OCI-M1 (cell line): Measurements from ENCODE around the gene PGAM1.
"Not testable (repeated sequence)": the region's sequence is repeated elsewhere in the genome, so short reads cannot be mapped to it uniquely, and the experiment has no call there.

Experiments
- DNase-seq: peaks from one replicate; lab custom pipeline; 2025; lab: John Stamatoyannopoulos, UW

PGAM1 gene

DNA sequence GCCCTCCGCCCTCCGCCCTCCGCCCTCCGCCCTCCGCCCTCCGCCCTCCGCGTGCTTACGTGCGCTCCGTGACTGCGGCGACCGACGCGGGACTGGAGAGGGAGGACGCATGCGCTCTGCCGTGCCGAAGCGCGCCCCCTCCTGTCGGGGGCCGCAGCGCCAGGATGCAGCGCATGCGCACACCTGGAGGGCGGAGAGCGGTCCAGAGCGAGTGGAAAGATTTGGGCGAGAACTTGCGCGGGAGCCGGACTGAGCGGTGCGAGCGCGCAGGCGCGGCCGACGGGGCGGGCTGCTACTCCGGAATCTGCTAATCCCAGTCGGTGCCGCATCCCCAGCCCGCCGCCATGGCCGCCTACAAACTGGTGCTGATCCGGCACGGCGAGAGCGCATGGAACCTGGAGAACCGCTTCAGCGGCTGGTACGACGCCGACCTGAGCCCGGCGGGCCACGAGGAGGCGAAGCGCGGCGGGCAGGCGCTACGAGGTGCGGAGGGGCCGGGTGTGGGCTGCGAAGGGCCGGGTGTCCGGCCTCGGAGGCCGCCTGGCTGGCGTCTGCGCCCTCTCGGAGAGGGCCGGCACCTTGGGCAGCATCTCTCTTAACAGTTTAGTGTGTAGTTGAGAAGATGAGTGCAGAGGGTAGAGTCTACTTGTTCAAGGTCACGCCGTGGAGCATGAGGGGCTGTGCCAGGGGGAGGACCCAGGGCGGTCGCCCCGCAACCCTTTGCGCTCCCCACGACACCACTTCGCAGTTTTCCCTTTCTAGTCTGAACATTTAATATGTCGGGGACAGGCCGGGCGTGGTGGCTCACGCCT lies at the start of gene PGAM1:
Gene PGAM1, plus strand, starts transcription at position 228 of the 812 bp plus-strand sequence. Its CDS starts 117 bp downstream, at position 345.
- DNase-seq: peak; percentile 98

- DNase-seq: no peak
Measured at GRCh38 chr10:97376413-97376812, 49.6 kb upstream of the PGAM1 start.

GRCh38 chr10:97378933-97379921 lies 46.8 kb upstream of the PGAM1 start:
- DNase-seq: no peak

DNA sequence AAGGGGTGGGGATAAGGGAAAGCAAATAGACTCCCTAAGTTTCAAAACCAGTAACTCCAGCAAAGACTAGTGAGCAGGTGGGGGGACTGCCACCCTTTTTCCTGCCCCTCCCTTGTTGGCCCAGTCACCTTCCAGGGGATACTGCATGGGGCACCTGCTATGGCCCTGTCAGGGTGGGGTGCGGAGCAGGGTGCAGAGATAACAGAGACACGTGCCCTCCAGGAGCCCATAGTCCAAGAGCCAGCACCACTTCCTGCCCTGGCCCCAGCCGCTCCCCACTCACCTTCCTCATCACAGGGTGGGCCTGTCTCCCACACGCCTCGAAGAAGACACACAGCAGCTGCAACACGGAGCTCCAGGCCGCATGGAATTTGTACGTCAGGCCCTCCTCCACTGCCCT lies 45.5 kb upstream of the PGAM1 start:
- no peak for DNase-seq

- DNase-seq: no peak
Measured at GRCh38 chr10:97381626-97382025, 44.4 kb upstream of the PGAM1 start.

GRCh38 chr10:97383159-97383558 lies 42.8 kb upstream of the PGAM1 start:
- DNase-seq: no peak

GRCh38 chr10:97384156-97384555 lies 41.8 kb upstream of the PGAM1 start:
- DNase-seq: no peak

- DNase-seq: no peak
Measured at GRCh38 chr10:97384641-97385040, 41.4 kb upstream of the PGAM1 start.

- DNase-seq: no peak
Measured at GRCh38 chr10:97385565-97385964, 40.4 kb upstream of the PGAM1 start.

- no peak for DNase-seq
Measured at GRCh38 chr10:97388152-97388551, 37.8 kb upstream of the PGAM1 start.

GRCh38 chr10:97390091-97390490 lies 35.9 kb upstream of the PGAM1 start:
- no peak for DNase-seq

DNA sequence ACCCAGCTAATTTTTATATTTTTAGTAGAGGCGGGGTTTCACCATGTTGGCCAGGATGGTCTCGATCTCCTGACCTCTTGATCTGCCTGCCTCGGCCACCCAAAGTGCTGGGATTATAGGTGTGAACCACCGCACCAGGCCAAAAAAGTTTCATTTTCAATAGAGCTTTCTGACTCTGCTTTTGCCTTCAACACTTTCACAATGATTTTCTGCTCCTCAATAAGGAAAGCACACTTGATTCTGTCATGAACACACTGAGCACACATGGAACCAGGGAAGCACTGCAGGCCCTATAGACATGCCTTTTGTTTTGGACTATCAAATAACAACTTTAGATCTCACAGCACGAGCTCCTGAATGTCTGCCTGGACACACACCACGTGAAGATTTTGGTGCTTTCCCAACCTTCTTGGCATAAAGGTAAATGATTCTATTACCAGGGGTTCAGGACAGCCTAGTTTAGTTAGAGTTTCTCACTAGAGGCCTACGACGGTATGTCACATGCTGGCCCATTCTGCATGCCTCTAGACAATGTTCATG lies 32.9 kb upstream of the PGAM1 start:
- DNase-seq: no peak

GRCh38 chr10:97396056-97396455 lies 29.9 kb upstream of the PGAM1 start:
- DNase-seq: no peak

- DNase-seq: peak; percentile 90
Measured at GRCh38 chr10:97399843-97400545, 26.0 kb upstream of the PGAM1 start.

GRCh38 chr10:97400665-97401454 lies 25.1 kb upstream of the PGAM1 start, which contains the start of gene RRP12:
TSS of gene RRP12 (minus strand) at chr10:97401340. CDS start at chr10:97401231, 109 bp downstream.
- DNase-seq: peak; percentile 98

- DNase-seq: no peak
Measured at GRCh38 chr10:97401455-97401919, 24.5 kb upstream of the PGAM1 start.

DNA sequence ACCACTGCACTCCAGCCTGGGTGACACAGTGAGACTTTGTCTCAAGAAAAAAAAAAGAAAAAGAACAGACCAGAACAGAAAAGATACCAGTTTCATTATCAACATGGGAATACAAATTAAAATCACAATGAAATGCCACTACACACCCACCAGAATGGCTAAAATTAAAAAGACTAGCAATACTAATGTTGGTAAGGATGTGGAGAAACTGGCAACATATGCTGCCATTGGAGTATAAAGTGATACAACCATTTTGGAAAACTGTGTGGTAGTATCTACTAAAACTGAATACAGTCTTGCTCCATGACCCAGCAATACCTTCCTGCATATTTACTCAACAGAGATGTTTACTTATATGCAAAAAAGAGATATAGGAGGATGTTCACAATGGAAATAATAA lies 21.9 kb upstream of the PGAM1 start:
- no peak for DNase-seq

GRCh38 chr10:97406064-97406463 lies 19.9 kb upstream of the PGAM1 start:
- peak; percentile 86 for DNase-seq

DNA sequence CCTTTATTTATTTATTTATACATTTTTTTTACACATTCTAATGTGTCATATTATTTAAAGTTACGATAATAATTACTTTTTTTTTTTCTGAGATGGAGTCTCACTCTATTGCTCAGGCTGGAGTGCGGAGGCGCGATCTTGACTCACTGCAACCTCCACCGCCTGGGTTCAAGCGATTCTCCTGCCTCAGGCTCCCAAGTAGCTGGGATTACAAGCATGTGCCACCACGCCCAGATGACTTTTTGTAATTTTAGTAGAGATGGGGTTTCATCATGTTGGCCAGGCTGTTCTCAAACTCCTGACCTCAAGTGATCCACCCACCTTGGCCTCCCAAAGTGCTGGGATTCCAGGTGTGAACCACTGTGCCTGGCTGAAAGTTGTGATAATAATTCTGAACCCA lies 19.5 kb upstream of the PGAM1 start:
- not testable (repeated sequence) for DNase-seq

DNA sequence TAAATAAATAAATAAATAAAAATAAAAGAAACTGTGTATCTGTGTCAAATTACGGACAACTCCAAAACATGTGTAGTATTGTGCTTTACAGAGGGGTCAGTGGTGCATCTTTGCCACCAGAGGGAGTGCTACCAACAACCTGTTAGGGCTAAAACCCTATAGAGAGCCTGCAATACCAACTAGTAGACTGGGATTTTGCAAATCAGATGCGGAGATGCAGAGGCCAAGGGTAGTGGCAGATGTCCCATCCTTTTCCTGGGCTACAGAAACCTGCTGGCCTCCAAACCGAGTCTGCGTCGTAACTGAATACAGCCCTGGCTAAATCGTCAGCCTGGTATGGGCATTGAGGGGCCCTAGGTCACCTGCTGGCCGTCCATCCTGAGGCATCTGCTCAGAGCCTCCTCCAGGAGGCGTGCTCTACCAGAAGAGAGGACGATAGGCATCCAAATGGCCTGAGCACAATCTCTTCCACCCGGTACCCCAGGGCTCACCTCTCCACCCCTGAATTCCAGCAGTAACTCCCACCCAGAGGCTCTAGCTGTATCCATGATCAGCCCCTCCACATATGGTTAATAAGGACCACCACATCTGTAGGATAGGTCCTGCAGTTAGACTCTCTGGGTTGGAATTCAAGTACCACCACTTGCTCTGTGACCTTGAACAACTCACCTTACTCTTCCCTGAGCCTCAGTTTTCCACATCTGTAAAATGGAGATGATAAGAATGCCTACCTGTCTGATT lies 18.6 kb upstream of the PGAM1 start:
- peak; percentile 95 for DNase-seq
